ENCODE results near the gene UBAC1.

UBAC1 gene

GRCh38 chr9:135961277-135961715, at the start of gene UBAC1:
Gene UBAC1, minus strand, starts transcription at chr9:135961373. Its CDS starts 211 bp downstream, at chr9:135961162.
- peak; percentile 90 to 94 for DNase-seq (ENCODE audit: low read depth in 2 of 2)

GRCh38 chr9:136010615-136011361, 49.6 kb upstream of the UBAC1 start:
- DNase-seq (ENCODE audit: low read depth in 2 of 2): no peak

GRCh38 chr9:136010176-136010575, 49.0 kb upstream of the UBAC1 start:
- no peak for DNase-seq (ENCODE audit: low read depth in 2 of 2)

GRCh38 chr9:136009516-136009915, 48.3 kb upstream of the UBAC1 start:
- no peak for DNase-seq (ENCODE audit: low read depth in 2 of 2)

GRCh38 chr9:136008693-136008997, 47.5 kb upstream of the UBAC1 start:
- DNase-seq (ENCODE audit: low read depth in 2 of 2): no peak

- DNase-seq (ENCODE audit: low read depth in 2 of 2): no peak
Observed at GRCh38 chr9:136007934-136008692, 46.9 kb upstream of the UBAC1 start.

- DNase-seq (ENCODE audit: low read depth in 2 of 2): no peak
Observed at GRCh38 chr9:136007276-136007933, 46.2 kb upstream of the UBAC1 start.

- no peak for DNase-seq (ENCODE audit: low read depth in 2 of 2)
Observed at GRCh38 chr9:136006169-136006568, 45.0 kb upstream of the UBAC1 start.

GRCh38 chr9:136004712-136005111, 43.5 kb upstream of the UBAC1 start:
- DNase-seq (ENCODE audit: low read depth in 2 of 2): no peak

- DNase-seq (ENCODE audit: low read depth in 2 of 2): no peak
Observed at GRCh38 chr9:136004219-136004618, 43.0 kb upstream of the UBAC1 start.

- no peak for DNase-seq (ENCODE audit: low read depth in 2 of 2)
Observed at GRCh38 chr9:136003411-136004218, 42.4 kb upstream of the UBAC1 start.

- DNase-seq (ENCODE audit: low read depth in 2 of 2): no peak
Observed at GRCh38 chr9:136002881-136003280, 41.7 kb upstream of the UBAC1 start.

- no peak for DNase-seq (ENCODE audit: low read depth in 2 of 2)
Observed at GRCh38 chr9:136002215-136002614, 41.0 kb upstream of the UBAC1 start.

GRCh38 chr9:136001231-136001630, 40.1 kb upstream of the UBAC1 start:
- DNase-seq (ENCODE audit: low read depth in 2 of 2): no peak

GRCh38 chr9:135998410-135999071, 37.4 kb upstream of the UBAC1 start:
- no peak for DNase-seq (ENCODE audit: low read depth in 2 of 2)

GRCh38 chr9:135998016-135998380, 36.8 kb upstream of the UBAC1 start:
- DNase-seq (ENCODE audit: low read depth in 2 of 2): no peak

- DNase-seq (ENCODE audit: low read depth in 2 of 2): no peak
Observed at GRCh38 chr9:135997090-135998015, 36.2 kb upstream of the UBAC1 start.

- no peak for DNase-seq (ENCODE audit: low read depth in 2 of 2)
Observed at GRCh38 chr9:135995816-135996215, 34.6 kb upstream of the UBAC1 start.

- DNase-seq (ENCODE audit: low read depth in 2 of 2): no peak
Observed at GRCh38 chr9:135994501-135995192, 33.5 kb upstream of the UBAC1 start.

Measured in stimulated activated CD4-positive, alpha-beta T cell treated with anti-CD3 and anti-CD28 coated beads, Interleukin-1b, Interleukin-23, amount 100 ng/mL, for 4 hours (primary cell).